Vagina (tissue), 2 donors: ENCODE measurements around the gene ARSG. TPM values are rescaled to one million over a fixed set of nuclear protein-coding genes. Genes with fewer than 3 reads are reported as not detected.
"Not testable (repeated sequence)": the region's sequence is repeated elsewhere in the genome, so short reads cannot be mapped to it uniquely, and the experiment has no call there.

Source experiments
- DNase-seq, 2 donors: peaks; one replicate each; pipeline ENCODE4 v3.0.0-alpha.2; 2017; ENCODE audit errors: extremely low spot score in 2 of 2
- H3K27ac ChIP-seq: fragments of 200-600 bp; sonication (generic); one replicate; pipeline ENCODE4 v1.5.1; 2019
- H3K27me3 ChIP-seq: fragments of 200-600 bp; sonication (generic); one replicate; pipeline ENCODE4 v1.5.1; 2019
- H3K36me3 ChIP-seq, 2 donors: fragments of 200-600 bp; sonication (generic); one replicate each; pipeline ENCODE4 v1.5.1; 2017 to 2019
- H3K4me1 ChIP-seq: fragments of 200-600 bp; sonication (generic); one replicate; pipeline ENCODE4 v1.5.1; 2019
- H3K4me3 ChIP-seq, 2 donors: fragments of 200-600 bp; sonication (generic); 1 replicate in 1 of 2; 2 replicates in 1 of 2; pipeline ENCODE4 v1.5.1; 2016 to 2019
- H3K9me3 ChIP-seq: fragments of 200-600 bp; sonication (generic); one replicate; pipeline ENCODE4 v1.5.1; 2019
- CTCF ChIP-seq, 3 experiments: fragments of 450-650 bp in 2 of 3; fragments of 200-600 bp in 1 of 3; sonication (generic) in 1 of 3; IDR thresholded peaks; one replicate each; pipeline ENCODE4 v1.5.1; 2017 to 2019; ENCODE audit warnings: antibody characterized with exemption in 3 of 3, mild to moderate bottlenecking in 2 of 3, moderate library complexity in 2 of 3
- POLR2A ChIP-seq, 2 donors: fragments of 450-650 bp; IDR thresholded peaks; one replicate each; pipeline ENCODE4 v1.6.1; 2017; ENCODE audit warnings: antibody characterized with exemption in 2 of 2, mild to moderate bottlenecking in 2 of 2, moderate library complexity in 2 of 2
- POLR2AphosphoS5 ChIP-seq, 2 donors: sonication (generic); formaldehyde crosslinking; IDR thresholded peaks; one replicate each; pipeline ENCODE4 v1.9.0; 2017; ENCODE audit warnings: antibody characterized with exemption in 2 of 2, mild to moderate bottlenecking in 2 of 2, low read depth in 1 of 2; ENCODE audit not compliant: insufficient read depth in 1 of 2
- intact Hi-C: fragments of 100-400 bp; cut with DNase I; formaldehyde crosslinking; loops from one replicate; pipeline ENCODE4 v1.15.1; 2023
- total RNA-seq: library from RNA; depleted of rRNA; stranded (reverse); fragments of >200 nt; gene quantifications from one replicate; pipeline ENCODE4 v1.2.3, GENCODE V29; 2016

Gene ARSG
- total RNA-seq, 1 donor from 2014 or later = 8.1 TPM

- Histone ChIP-seq H3K4me1 (no peaks in the 10 kb centered on the region), H3K36me3 (no peaks in the 10 kb centered on the region), H3K27me3 (no peaks in the 10 kb centered on the region), H3K4me3 (no peak overlapping the region), H3K9me3 (no peaks in the 10 kb centered on the region), H3K27ac (no peak overlapping the region)
- TF ChIP-seq POLR2AphosphoS5 (IDR thresholded peaks at IDR 0.05; ENCODE audit: insufficient read depth in 1 of 2, low read depth in 1 of 2) = no peak
- TF ChIP-seq POLR2A (IDR thresholded peaks at IDR 0.05) = no peak
- TF ChIP-seq CTCF (IDR thresholded peaks at IDR 0.05) = no peak
- DNase-seq = no peak
- intact Hi-C loops = no loop called here
These were observed 77.1 kb downstream of the ARSG start for GRCh38 chr17:68368387-68368786.

GRCh38 chr17:68375566-68375965, 84.3 kb downstream of the ARSG start:
- Histone ChIP-seq H3K4me1 (peaks cover 28% of the 10 kb centered on the region), H3K9me3 (no peaks in the 10 kb centered on the region), H3K36me3 (no peaks in the 10 kb centered on the region), H3K27ac (no peak overlapping the region), H3K27me3 (no peaks in the 10 kb centered on the region), H3K4me3 (no peak overlapping the region)
- TF ChIP-seq POLR2A (IDR thresholded peaks at IDR 0.05) = no peak
- TF ChIP-seq CTCF (IDR thresholded peaks at IDR 0.05) = no peak
- no peak for TF ChIP-seq POLR2AphosphoS5 (IDR thresholded peaks at IDR 0.05; ENCODE audit: insufficient read depth in 1 of 2, low read depth in 1 of 2)
- no peak for DNase-seq
- intact Hi-C loops = no loop called here

- H3K9me3 ChIP-seq, H3K4me3 ChIP-seq, H3K27me3 ChIP-seq, intact Hi-C loops, DNase-seq, H3K36me3 ChIP-seq: not testable (repeated sequence)
- Histone ChIP-seq H3K4me1 (peaks cover 30% of the 10 kb centered on the region), H3K27ac (peak overlapping the region; percentile 93)
These were observed 84.9 kb downstream of the ARSG start for GRCh38 chr17:68376178-68376577.

- H3K27me3 ChIP-seq = no peaks in the 10 kb centered on the region
- H3K27ac ChIP-seq = peak overlapping the region; percentile 93
- peaks cover 37% of the 10 kb centered on the region for H3K4me1 ChIP-seq
- no peaks in the 10 kb centered on the region for H3K9me3 ChIP-seq
- no peak for DNase-seq
- peak in 1 of 2 donors; percentile 18 for TF ChIP-seq POLR2A (IDR thresholded peaks at IDR 0.05)
- TF ChIP-seq POLR2AphosphoS5 (IDR thresholded peaks at IDR 0.05; ENCODE audit: insufficient read depth in 1 of 2, low read depth in 1 of 2) = no peak
- H3K36me3 ChIP-seq = no peaks in the 10 kb centered on the region
- H3K4me3 ChIP-seq = no peak overlapping the region
- intact Hi-C loops = loop anchor here (2.0 kb wide), 1 partner anchor 79 kb away; the partner anchor contains the start of gene WIPI1
These were observed 86.5 kb downstream of the ARSG start for GRCh38 chr17:68377771-68378267.

- H3K4me3 ChIP-seq = no peak overlapping the region
- no peak for TF ChIP-seq POLR2A (IDR thresholded peaks at IDR 0.05)
- TF ChIP-seq CTCF (IDR thresholded peaks at IDR 0.05) = no peak
- peak; percentile 83 to 97 for TF ChIP-seq POLR2AphosphoS5 (IDR thresholded peaks at IDR 0.05; ENCODE audit: insufficient read depth in 1 of 2, low read depth in 1 of 2)
- peak overlapping the region; percentile 93 for H3K27ac ChIP-seq
- H3K9me3 ChIP-seq = no peaks in the 10 kb centered on the region
- peak in 1 of 2 donors; percentile 99 for DNase-seq
- no peaks in the 10 kb centered on the region for H3K36me3 ChIP-seq
- intact Hi-C loops = loop anchor here (2.0 kb wide), 1 partner anchor 78 kb away; the partner anchor contains the start of gene WIPI1
- H3K4me1 ChIP-seq = peaks cover 41% of the 10 kb centered on the region
- H3K27me3 ChIP-seq = no peaks in the 10 kb centered on the region
These were observed 87.2 kb downstream of the ARSG start for GRCh38 chr17:68378268-68379176.

- intact Hi-C loops = loop anchor here (2.0 kb wide), 1 partner anchor 78 kb away; the partner anchor contains the start of gene WIPI1
- no peak for TF ChIP-seq CTCF (IDR thresholded peaks at IDR 0.05)
- TF ChIP-seq POLR2AphosphoS5 (IDR thresholded peaks at IDR 0.05; ENCODE audit: insufficient read depth in 1 of 2, low read depth in 1 of 2) = no peak
- TF ChIP-seq POLR2A (IDR thresholded peaks at IDR 0.05) = no peak
- Histone ChIP-seq H3K27me3 (no peaks in the 10 kb centered on the region), H3K36me3 (no peaks in the 10 kb centered on the region), H3K4me3 (no peak overlapping the region), H3K4me1 (peaks cover 47% of the 10 kb centered on the region), H3K9me3 (no peaks in the 10 kb centered on the region), H3K27ac (peak overlapping the region; percentile 93)
- DNase-seq = no peak
These were observed 87.8 kb downstream of the ARSG start for GRCh38 chr17:68379177-68379510.
